Loucy (cell line): ENCODE data around the gene PHACTR1.

Experiments
- H2AFZ ChIP-seq: fragments of 200-600 bp; sonication (generic); 2 replicates; pipeline ENCODE4 v1.6.0; 2016; ENCODE audit warnings: antibody characterized with exemption, mild to moderate bottlenecking, low read length, moderate library complexity
- H3F3A ChIP-seq: fragments of 200-600 bp; 2 replicates; pipeline ENCODE4 v1.6.0; 2016; ENCODE audit warnings: antibody characterized with exemption, low read depth, mild to moderate bottlenecking
- H3K27me3 ChIP-seq: fragments of 200-600 bp; sonication (generic); 2 replicates; pipeline ENCODE4 v1.6.1; 2014; ENCODE audit warnings: low read length, mild to moderate bottlenecking; ENCODE audit not compliant: insufficient read depth, poor library complexity, severe bottlenecking
- H3K36me3 ChIP-seq: fragments of 200-600 bp; sonication (generic); 2 replicates; pipeline ENCODE4 v1.6.1; 2016; ENCODE audit warnings: low read length; ENCODE audit not compliant: insufficient read depth
- H3K4me1 ChIP-seq: fragments of 200-600 bp; sonication (generic); 2 replicates; pipeline ENCODE4 v1.5.1; 2014; ENCODE audit warnings: low read length, mild to moderate bottlenecking; ENCODE audit not compliant: insufficient read depth, poor library complexity, severe bottlenecking
- H3K4me2 ChIP-seq: fragments of 200-600 bp; sonication (generic); 2 replicates; pipeline ENCODE4 v1.6.0; 2014; ENCODE audit warnings: antibody characterized with exemption, low read length, low read depth, mild to moderate bottlenecking; ENCODE audit not compliant: poor library complexity, severe bottlenecking
- H3K4me3 ChIP-seq: fragments of 200-600 bp; sonication (generic); 2 replicates; pipeline ENCODE4 v1.5.1; 2014; ENCODE audit warnings: low read length, mild to moderate bottlenecking, mixed read lengths; ENCODE audit not compliant: poor library complexity, severe bottlenecking
- H3K79me2 ChIP-seq: fragments of 200-600 bp; sonication (generic); 2 replicates; pipeline ENCODE4 v1.6.1; 2014; ENCODE audit warnings: low read length; ENCODE audit not compliant: insufficient read depth
- H3K9ac ChIP-seq: fragments of 200-600 bp; sonication (generic); 2 replicates; pipeline ENCODE4 v1.6.0; 2014; ENCODE audit warnings: mild to moderate bottlenecking, low read depth, low read length, moderate library complexity; ENCODE audit not compliant: poor library complexity, severe bottlenecking
- H3K9me2 ChIP-seq: fragments of 200-600 bp; sonication (generic); replicated peaks from 2 replicates; pipeline ENCODE4 v1.6.1; 2016; ENCODE audit warnings: low read depth, low read length, mixed read lengths
- H3K9me3 ChIP-seq: fragments of 200-600 bp; sonication (generic); 2 replicates; pipeline ENCODE4 v1.6.1; 2014; ENCODE audit warnings: mild to moderate bottlenecking, antibody characterized with exemption, low read length, low read depth; ENCODE audit not compliant: insufficient read depth
- H4K20me1 ChIP-seq: fragments of 200-600 bp; sonication (generic); 2 replicates; pipeline ENCODE4 v1.6.0; 2014; ENCODE audit warnings: antibody characterized with exemption, low read length, mild to moderate bottlenecking; ENCODE audit not compliant: insufficient read depth, poor library complexity, severe bottlenecking
- CTCF ChIP-seq: fragments of 200-600 bp; sonication (generic); conservative IDR thresholded peaks from 2 replicates; pipeline ENCODE4 v1.5.1; 2014; ENCODE audit warnings: mild to moderate bottlenecking, antibody characterized with exemption, low read length
- EZH2phosphoT487 ChIP-seq: fragments of 200-600 bp; IDR thresholded peaks from 2 replicates; pipeline ENCODE4 v1.6.1; 2018; ENCODE audit warnings: antibody characterized with exemption, mild to moderate bottlenecking, moderate library complexity, borderline replicate concordance

The PHACTR1 gene

GRCh38 chr6:13152764-13153163 lies 436.2 kb downstream of the PHACTR1 start:
- Histone ChIP-seq H3K9ac (no peak overlapping the region), H3K79me2 (no peaks in the 10 kb centered on the region), H2AFZ (no peak overlapping the region), H4K20me1 (no peaks in the 10 kb centered on the region), H3K4me1 (no peaks in the 10 kb centered on the region), H3K27me3 (no peaks in the 10 kb centered on the region), H3F3A (no peaks in the 10 kb centered on the region), H3K36me3 (no peaks in the 10 kb centered on the region), H3K9me3 (no peaks in the 10 kb centered on the region), H3K9me2 (no peaks in the 10 kb centered on the region), H3K4me3 (no peak overlapping the region), H3K4me2 (no peak overlapping the region)
- TF ChIP-seq EZH2phosphoT487 = no peak
- TF ChIP-seq CTCF = no peak

GRCh38 chr6:13156381-13156780 lies 439.8 kb downstream of the PHACTR1 start:
- no peaks in the 10 kb centered on the region for H4K20me1 ChIP-seq

GRCh38 chr6:13157293-13157692 lies 440.7 kb downstream of the PHACTR1 start:
- no peak overlapping the region for H3K4me2 ChIP-seq
- H3K9ac ChIP-seq = no peak overlapping the region
- H3K79me2 ChIP-seq = no peaks in the 10 kb centered on the region
- H3K4me1 ChIP-seq = no peaks in the 10 kb centered on the region
- no peaks in the 10 kb centered on the region for H3K9me2 ChIP-seq
- H3K36me3 ChIP-seq = no peaks in the 10 kb centered on the region
- H3K9me3 ChIP-seq = no peaks in the 10 kb centered on the region
- TF ChIP-seq EZH2phosphoT487 (no peak), CTCF (no peak)
- no peak overlapping the region for H2AFZ ChIP-seq
- H3F3A ChIP-seq = no peaks in the 10 kb centered on the region
- no peak overlapping the region for H3K4me3 ChIP-seq
- no peaks in the 10 kb centered on the region for H4K20me1 ChIP-seq
- no peaks in the 10 kb centered on the region for H3K27me3 ChIP-seq

More at GRCh38 chr6:13156381-13156780, 439.8 kb downstream of the PHACTR1 start:
- no peak overlapping the region for H2AFZ ChIP-seq
- no peaks in the 10 kb centered on the region for H3K36me3 ChIP-seq
- no peaks in the 10 kb centered on the region for H3F3A ChIP-seq
- no peak overlapping the region for H3K4me2 ChIP-seq
- TF ChIP-seq EZH2phosphoT487 = no peak
- no peak for TF ChIP-seq CTCF
- no peaks in the 10 kb centered on the region for H3K4me1 ChIP-seq
- no peak overlapping the region for H3K4me3 ChIP-seq
- no peaks in the 10 kb centered on the region for H3K9me3 ChIP-seq
- H3K27me3 ChIP-seq = no peaks in the 10 kb centered on the region
- no peaks in the 10 kb centered on the region for H3K9me2 ChIP-seq
- H3K79me2 ChIP-seq = no peaks in the 10 kb centered on the region
- H3K9ac ChIP-seq = no peak overlapping the region
